Fibroblast of lung (primary cell): ENCODE measurements around the gene MBOAT7.

Experiments used
- EZH2 ChIP-seq: IDR thresholded peaks from 2 replicates; pipeline ENCODE4 v1.5.1; 2012; ENCODE audit warnings: low read length, control low read depth, mild to moderate bottlenecking; ENCODE audit errors: missing control alignments
- TF ChIP-seq, protein P1 (sequence below), 2 donors: IDR thresholded peaks in 1 of 2; conservative IDR thresholded peaks in 1 of 2; 1 replicate in 1 of 2; 2 replicates in 1 of 2; pipeline ENCODE4 v1.5.1; 2011 to 2012; ENCODE audit warnings: low read length in 2 of 2, control low read depth in 1 of 2, inconsistent platforms in 1 of 2, low read depth in 1 of 2, mild to moderate bottlenecking in 1 of 2

GRCh38 chr19:54133957-54134590 is 55.3 kb downstream of the MBOAT7 start:
- TF ChIP-seq, protein P1, sequence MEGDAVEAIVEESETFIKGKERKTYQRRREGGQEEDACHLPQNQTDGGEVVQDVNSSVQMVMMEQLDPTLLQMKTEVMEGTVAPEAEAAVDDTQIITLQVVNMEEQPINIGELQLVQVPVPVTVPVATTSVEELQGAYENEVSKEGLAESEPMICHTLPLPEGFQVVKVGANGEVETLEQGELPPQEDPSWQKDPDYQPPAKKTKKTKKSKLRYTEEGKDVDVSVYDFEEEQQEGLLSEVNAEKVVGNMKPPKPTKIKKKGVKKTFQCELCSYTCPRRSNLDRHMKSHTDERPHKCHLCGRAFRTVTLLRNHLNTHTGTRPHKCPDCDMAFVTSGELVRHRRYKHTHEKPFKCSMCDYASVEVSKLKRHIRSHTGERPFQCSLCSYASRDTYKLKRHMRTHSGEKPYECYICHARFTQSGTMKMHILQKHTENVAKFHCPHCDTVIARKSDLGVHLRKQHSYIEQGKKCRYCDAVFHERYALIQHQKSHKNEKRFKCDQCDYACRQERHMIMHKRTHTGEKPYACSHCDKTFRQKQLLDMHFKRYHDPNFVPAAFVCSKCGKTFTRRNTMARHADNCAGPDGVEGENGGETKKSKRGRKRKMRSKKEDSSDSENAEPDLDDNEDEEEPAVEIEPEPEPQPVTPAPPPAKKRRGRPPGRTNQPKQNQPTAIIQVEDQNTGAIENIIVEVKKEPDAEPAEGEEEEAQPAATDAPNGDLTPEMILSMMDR (conservative IDR thresholded peaks at IDR 0.05 in 1 of 2, IDR thresholded peaks at IDR 0.05 in 1 of 2; ENCODE audit: low read depth in 1 of 2, low read length in 2 of 2): no peak
- TF ChIP-seq EZH2: no peak
